K562 (cell line): ENCODE results near the gene LRRTM3. TPM values are rescaled to one million over a fixed set of nuclear protein-coding genes. Genes with fewer than 3 reads are reported as not detected.

Experiments used
- ATAC-seq: fragments of 200-7000 bp; cut with Tn5 transposase; 3 replicates; pipeline ENCODE4 v1.9.1; 2020; ENCODE audit warnings: moderate library complexity
- BruUV-seq: library from RNA; stranded (reverse); fragments of 400-500 nt; replicated peaks from 2 replicates; lab custom pipeline; 2021; lab: Mats Ljungman, UMichigan
- CTCF ChIA-PET: fragments of 300-600 bp; formaldehyde crosslinking; extraction: SDS; loops from one replicate; lab custom pipeline; 2021; ENCODE audit warnings: low intra/inter-chr PET ratio; lab: Yijun Ruan, JAX
- POLR2A ChIA-PET: fragments of 300-600, 350-650 bp; sonication (Branson Sonifier 250); formaldehyde crosslinking; extraction: SDS; loops from one replicate; lab custom pipeline; 2021; ENCODE audit warnings: antibody characterized with exemption, inconsistent platforms; lab: Yijun Ruan, JAX
- DNase-seq, 4 experiments: peaks; one replicate each; pipeline versions ENCODE4 v3.0.0 to v3.0.0-alpha.2; 2011 to 2018; ENCODE audit warnings: low spot score in 3 of 4, mixed read lengths in 3 of 4; ENCODE audit errors: extremely low read depth in 1 of 4
- FAIRE-seq: peaks from 2 replicates; lab custom pipeline; 2011; peaks lifted over from hg19 to GRCh38; lab: Jason Lieb, UNC
- H2AFZ ChIP-seq: 2 replicates; pipeline ENCODE4 v1.6.0; 2011; ENCODE audit warnings: low read depth, low read length, control low read depth, inconsistent platforms
- H3K27ac ChIP-seq: fragments of 200-600 bp; 3 replicates; pipeline ENCODE4 v1.8.0; 2011; ENCODE audit warnings: low read depth, mild to moderate bottlenecking, control low read depth, inconsistent platforms, low read length, moderate library complexity, mixed read lengths; ENCODE audit errors: extremely low read depth
- H3K27me3 ChIP-seq, 2 experiments: fragments of 300-600 bp in 1 of 2; 2 replicates in 1 of 2; 3 replicates in 1 of 2; pipeline versions ENCODE4 v1.6.0 to v1.8.0; 2011; ENCODE audit warnings: inconsistent platforms in 2 of 2, low read length in 2 of 2, mild to moderate bottlenecking in 1 of 2, mixed read lengths in 1 of 2, moderate library complexity in 1 of 2; ENCODE audit not compliant: control insufficient read depth in 2 of 2, insufficient read depth in 2 of 2
- H3K36me3 ChIP-seq: fragments of 300-600 bp; 3 replicates; pipeline ENCODE4 v1.8.0; 2011; ENCODE audit warnings: mild to moderate bottlenecking, low read length, inconsistent platforms; ENCODE audit not compliant: control insufficient read depth, insufficient read depth
- H3K4me1 ChIP-seq, 2 experiments: fragments of 200-600 bp in 1 of 2; replicated peaks in 1 of 2; 2 replicates in 1 of 2; 3 replicates in 1 of 2; pipeline versions ENCODE4 v1.5.1 to v1.8.0; 2011; ENCODE audit warnings: inconsistent platforms in 2 of 2, low read length in 2 of 2, mild to moderate bottlenecking in 1 of 2, mixed read lengths in 1 of 2, moderate library complexity in 1 of 2; ENCODE audit not compliant: control insufficient read depth in 2 of 2, insufficient read depth in 2 of 2
- H3K4me2 ChIP-seq: 2 replicates; pipeline ENCODE4 v1.6.1; 2011; ENCODE audit warnings: low read length, control low read depth, inconsistent platforms, mixed read lengths; ENCODE audit not compliant: insufficient read depth
- H3K4me3 ChIP-seq: fragments of 200-600 bp; sonication (generic), shearing (Covaris generic); 2 replicates; pipeline ENCODE4 v1.5.1; 2016; ENCODE audit warnings: control low read depth, inconsistent platforms
- H3K79me2 ChIP-seq: fragments of 200-600 bp; 3 replicates; pipeline ENCODE4 v1.8.0; 2011; ENCODE audit warnings: low read length, inconsistent platforms; ENCODE audit not compliant: control insufficient read depth, insufficient read depth
- H3K9ac ChIP-seq, 2 experiments: 2 replicates each; pipeline versions ENCODE4 v1.6.0 to v1.6.1; 2011; ENCODE audit warnings: low read depth in 2 of 2, low read length in 2 of 2, control low read depth in 1 of 2, inconsistent platforms in 1 of 2, mild to moderate bottlenecking in 1 of 2, mixed read lengths in 1 of 2; ENCODE audit not compliant: insufficient read depth in 1 of 2
- H3K9me1 ChIP-seq: one replicate; pipeline ENCODE4 v1.6.0; 2011; ENCODE audit warnings: inconsistent platforms, mild to moderate bottlenecking, low read length, moderate library complexity; ENCODE audit not compliant: control insufficient read depth, insufficient read depth
- H3K9me3 ChIP-seq: replicated peaks from 2 replicates; pipeline ENCODE4 v1.5.1; 2011; ENCODE audit warnings: low read depth, low read length, inconsistent platforms; ENCODE audit not compliant: control insufficient read depth, insufficient read depth
- H4K20me1 ChIP-seq: replicated peaks from 2 replicates; pipeline ENCODE4 v1.6.1; 2011; ENCODE audit warnings: low read length, inconsistent platforms, mixed read lengths; ENCODE audit not compliant: control insufficient read depth, insufficient read depth
- C11orf30 ChIP-seq: fragments of 450-650 bp; IDR thresholded peaks from 2 replicates; pipeline ENCODE4 v1.6.1; 2016; ENCODE audit warnings: low read depth, mild to moderate bottlenecking
- FOXJ2 ChIP-seq: fragments of 200-800 bp; sonication (Bioruptor generic); IDR thresholded peaks from 2 replicates; pipeline ENCODE4 v1.6.1; 2016; ENCODE audit warnings: missing genetic modification characterization, missing compliant biosample characterization
- IRF9 ChIP-seq: fragments of 450-650 bp; IDR thresholded peaks from 2 replicates; pipeline ENCODE4 v1.6.1; 2016; ENCODE audit warnings: missing biosample characterization, missing genetic modification characterization
- MAFF ChIP-seq: IDR thresholded peaks from 2 replicates; pipeline ENCODE4 v1.6.1; 2012; ENCODE audit warnings: low read length, improper control_type of control experiment
- MAFG ChIP-seq: fragments of 450-650 bp; conservative IDR thresholded peaks from 2 replicates; pipeline ENCODE4 v1.6.1; 2016; ENCODE audit warnings: missing genetic modification characterization, missing compliant biosample characterization
- MAFK ChIP-seq: IDR thresholded peaks from 2 replicates; pipeline ENCODE4 v1.6.1; 2011; ENCODE audit warnings: low read length, improper control_type of control experiment
- TOE1 ChIP-seq, 2 experiments: fragments of 450-650 bp in 1 of 2; sonication (generic) in 1 of 2; formaldehyde crosslinking in 1 of 2; IDR thresholded peaks; 2 replicates each; pipeline versions ENCODE4 v1.7.1 to v1.8.0; 2016 to 2022; ENCODE audit warnings: borderline replicate concordance in 2 of 2, mild to moderate bottlenecking in 2 of 2, antibody characterized with exemption in 1 of 2, inconsistent platforms in 1 of 2, low read depth in 1 of 2, missing genetic modification reagents in 1 of 2, moderate library complexity in 1 of 2
- ZBTB1 ChIP-seq: sonication (generic); formaldehyde crosslinking; IDR thresholded peaks from 2 replicates; pipeline ENCODE4 v1.8.1; 2023; ENCODE audit warnings: missing genetic modification reagents, low read depth, mild to moderate bottlenecking, borderline replicate concordance
- ZNF316 ChIP-seq: fragments of 450-650 bp; IDR thresholded peaks from 2 replicates; pipeline ENCODE4 v1.6.1; 2016
- in situ Hi-C: fragments of 300-500 bp; cut with MboI; formaldehyde crosslinking; loops from 4 replicates; pipeline ENCODE4 v1.15.0; 2018; ENCODE audit warnings: inconsistent platforms, mixed read lengths
- intact Hi-C: fragments of 100-400 bp; cut with micrococcal nuclease; formaldehyde crosslinking; loops from 2 replicates; pipeline ENCODE4 v1.14.2; 2022
- polyA plus RNA-seq, 8 experiments: library from polyadenylated mRNA; depleted of rRNA in 4 of 8; stranded (reverse) in 5 of 8; unstranded in 3 of 8; fragments of >200 nt; fragmentation: Nextera tagmentation in 2 of 8; fragmentation: Illumina TruSeq in 1 of 8; extraction: Ambion mirVana in 2 of 8; extraction: Trizol in 1 of 8; gene quantifications; 2 replicates each; pipeline versions ENCODE4 v1.2.1 to v1.2.3, GENCODE V29; 2011 to 2014; ENCODE audit warnings: inconsistent platforms in 1 of 8, missing spikeins in 1 of 8
- total RNA-seq, 7 experiments: library from RNA; depleted of rRNA in 6 of 7; stranded (reverse); fragments of >200 nt in 6 of 7; fragmentation: Illumina TruSeq in 2 of 7; extraction: Trizol in 2 of 7; gene quantifications; 2 replicates each; pipeline versions ENCODE4 v1.2.1 to v1.2.3, GENCODE V29; 2011 to 2021; ENCODE audit warnings: low replicate concordance in 1 of 7

The LRRTM3 gene
- total and polyA plus RNA-seq, 9 of the 15 experiments (the other 6 are each of a cell fraction or from before 2014, with no cell fraction given), result not detected

GRCh38 chr10:66934711-66935110 lies 8.9 kb downstream of the LRRTM3 start:
- no peaks in the 10 kb centered on the region for H3K27me3 ChIP-seq
- TF ChIP-seq MAFG (tag) (peak; percentile 62), C11orf30 (peak; percentile 59; the same call in 1 of the 2 replicates), MAFF (peak; percentile 72), FOXJ2 (tag) (no peak), ZBTB1 (CRISPR knock-in tag) (no peak), MAFK (peak; percentile 79), TOE1 (IDR thresholded peaks at IDR 0.05; ENCODE audit: borderline replicate concordance) (no peak), TOE1 (CRISPR knock-in tag; IDR thresholded peaks at IDR 0.05; ENCODE audit: borderline replicate concordance, low read depth) (no peak), ZNF316 (peak; percentile 74), IRF9 (tag) (no peak)
- H3K4me3 ChIP-seq, result no peak overlapping the region
- BruUV-seq, result no TSS peak
- no peak for DNase-seq
- H3K36me3 ChIP-seq, result no peaks in the 10 kb centered on the region
- intact Hi-C loops (loop anchor here (10.0 kb wide), 2 partner anchors 590 to 750 kb away; no protein-coding TSS in a partner anchor), in situ Hi-C loops (no loop called here)
- H3K4me1 ChIP-seq, result no peaks in the 10 kb centered on the region
- H2AFZ ChIP-seq, result no peak overlapping the region
- no peak overlapping the region for H3K9ac ChIP-seq
- H3K9me1 ChIP-seq, result no peaks in the 10 kb centered on the region
- no peaks in the 10 kb centered on the region for H4K20me1 ChIP-seq
- no peak overlapping the region for H3K4me2 ChIP-seq
- no peak for FAIRE-seq
- H3K9me3 ChIP-seq, result no peaks in the 10 kb centered on the region
- no peak overlapping the region for H3K27ac ChIP-seq
- ChIA-PET POLR2A (no interaction called here), CTCF (no interaction called here)
- H3K79me2 ChIP-seq, result no peaks in the 10 kb centered on the region
- no peak for ATAC-seq
